GM18511 (cell line): Measurements from ENCODE around the gene ANKRD60.
A peak's percentile ranks its signal among the peaks of the same experiment; 100 is the strongest.

Source experiments
- ATAC-seq: cut with Tn5 transposase; IDR thresholded peaks from one replicate; pipeline ENCODE4 v1.9.1; 2021; ENCODE audit warnings: mild to moderate bottlenecking, moderate library complexity; ENCODE audit not compliant: unreplicated experiment

Gene ANKRD60

GRCh38 chr20:58196402-58197184 is 31.9 kb downstream of the ANKRD60 start:
- no peak for ATAC-seq

GRCh38 chr20:58195047-58195446 is 33.4 kb downstream of the ANKRD60 start:
- no peak for ATAC-seq

GRCh38 chr20:58194175-58194791 is 34.2 kb downstream of the ANKRD60 start:
- ATAC-seq = no peak

- ATAC-seq = no peak
Observed at GRCh38 chr20:58192567-58192966, 35.9 kb downstream of the ANKRD60 start.

- no peak for ATAC-seq
Observed at GRCh38 chr20:58192065-58192464, 36.4 kb downstream of the ANKRD60 start.

GRCh38 chr20:58188527-58188926 is 39.9 kb downstream of the ANKRD60 start:
- ATAC-seq = no peak

GRCh38 chr20:58184984-58185383 is 43.5 kb downstream of the ANKRD60 start:
- ATAC-seq = no peak

GRCh38 chr20:58184063-58184462 is 44.4 kb downstream of the ANKRD60 start:
- no peak for ATAC-seq

- no peak for ATAC-seq
Observed at GRCh38 chr20:58182521-58183140, 45.8 kb downstream of the ANKRD60 start.

GRCh38 chr20:58179432-58180099 is 48.9 kb downstream of the ANKRD60 start:
- ATAC-seq = peak; percentile 71

GRCh38 chr20:58179083-58179431 is 49.4 kb downstream of the ANKRD60 start:
- no peak for ATAC-seq

GRCh38 chr20:58177799-58178198 is 50.7 kb downstream of the ANKRD60 start:
- ATAC-seq = no peak

GRCh38 chr20:58175836-58176235 is 52.6 kb downstream of the ANKRD60 start:
- ATAC-seq = no peak

GRCh38 chr20:58175425-58175824 is 53.0 kb downstream of the ANKRD60 start:
- no peak for ATAC-seq

GRCh38 chr20:58174708-58175280 is 53.7 kb downstream of the ANKRD60 start:
- no peak for ATAC-seq

GRCh38 chr20:58173930-58174707 is 54.3 kb downstream of the ANKRD60 start:
- ATAC-seq = no peak

GRCh38 chr20:58173091-58173490 is 55.4 kb downstream of the ANKRD60 start:
- no peak for ATAC-seq

- no peak for ATAC-seq
Observed at GRCh38 chr20:58171796-58172425, 56.5 kb downstream of the ANKRD60 start.

GRCh38 chr20:58169450-58169849 is 59.0 kb downstream of the ANKRD60 start:
- ATAC-seq = no peak

- ATAC-seq = no peak
Observed at GRCh38 chr20:58168843-58169242, 59.6 kb downstream of the ANKRD60 start.
